ENCODE results near the gene RNF208.
"Not testable (repeated sequence)": the region's sequence is repeated elsewhere in the genome, so short reads cannot be mapped to it uniquely, and the experiment has no call there.

RNF208 gene

DNA sequence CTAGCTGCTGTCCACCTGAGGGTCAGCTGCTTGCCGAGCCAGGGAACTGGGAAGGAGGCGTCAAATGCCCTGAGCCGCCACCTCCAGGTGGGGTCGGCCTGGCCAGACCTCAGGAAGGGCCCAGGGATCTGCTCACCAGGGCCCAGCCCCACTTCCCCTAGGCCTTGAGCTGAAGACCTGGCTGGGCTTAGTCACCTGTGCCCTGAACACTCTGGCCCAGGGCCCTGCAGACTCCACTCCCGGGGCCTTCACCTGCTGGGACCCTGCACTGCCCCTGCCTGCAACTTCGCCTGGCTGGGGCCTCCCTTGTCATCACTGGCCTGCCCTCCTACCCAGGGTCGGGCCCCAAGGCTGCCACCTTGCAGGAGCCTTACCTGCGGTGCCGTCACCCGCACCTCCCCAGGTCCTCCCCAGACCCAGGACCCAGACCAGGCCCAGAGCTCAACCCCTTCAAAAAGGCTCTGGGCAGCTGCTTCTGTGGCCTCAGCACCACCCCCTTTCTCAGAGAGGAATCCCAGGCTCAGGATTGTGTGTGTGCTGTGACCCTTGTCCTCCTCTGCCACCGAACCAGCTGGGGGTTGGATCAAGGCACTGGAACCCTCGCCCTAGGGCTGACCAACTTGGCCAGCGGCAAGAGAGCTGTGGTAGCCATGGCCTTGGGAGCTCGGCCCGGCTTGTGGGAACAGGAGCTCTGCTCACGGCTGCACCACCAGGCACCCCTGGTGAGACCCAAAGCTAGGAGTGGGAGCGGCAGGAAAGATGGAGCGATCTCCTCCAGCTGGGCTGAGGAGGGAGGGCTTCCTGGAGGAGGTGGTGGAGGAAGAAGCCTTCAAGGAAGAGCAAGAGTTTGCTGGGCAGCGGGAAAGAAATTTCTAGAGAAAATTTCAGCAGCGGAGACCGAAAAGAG lies 31.9 kb upstream of the RNF208 start:
- DNase-seq (ENCODE audit: low read depth in 2 of 2), result no peak

DNA sequence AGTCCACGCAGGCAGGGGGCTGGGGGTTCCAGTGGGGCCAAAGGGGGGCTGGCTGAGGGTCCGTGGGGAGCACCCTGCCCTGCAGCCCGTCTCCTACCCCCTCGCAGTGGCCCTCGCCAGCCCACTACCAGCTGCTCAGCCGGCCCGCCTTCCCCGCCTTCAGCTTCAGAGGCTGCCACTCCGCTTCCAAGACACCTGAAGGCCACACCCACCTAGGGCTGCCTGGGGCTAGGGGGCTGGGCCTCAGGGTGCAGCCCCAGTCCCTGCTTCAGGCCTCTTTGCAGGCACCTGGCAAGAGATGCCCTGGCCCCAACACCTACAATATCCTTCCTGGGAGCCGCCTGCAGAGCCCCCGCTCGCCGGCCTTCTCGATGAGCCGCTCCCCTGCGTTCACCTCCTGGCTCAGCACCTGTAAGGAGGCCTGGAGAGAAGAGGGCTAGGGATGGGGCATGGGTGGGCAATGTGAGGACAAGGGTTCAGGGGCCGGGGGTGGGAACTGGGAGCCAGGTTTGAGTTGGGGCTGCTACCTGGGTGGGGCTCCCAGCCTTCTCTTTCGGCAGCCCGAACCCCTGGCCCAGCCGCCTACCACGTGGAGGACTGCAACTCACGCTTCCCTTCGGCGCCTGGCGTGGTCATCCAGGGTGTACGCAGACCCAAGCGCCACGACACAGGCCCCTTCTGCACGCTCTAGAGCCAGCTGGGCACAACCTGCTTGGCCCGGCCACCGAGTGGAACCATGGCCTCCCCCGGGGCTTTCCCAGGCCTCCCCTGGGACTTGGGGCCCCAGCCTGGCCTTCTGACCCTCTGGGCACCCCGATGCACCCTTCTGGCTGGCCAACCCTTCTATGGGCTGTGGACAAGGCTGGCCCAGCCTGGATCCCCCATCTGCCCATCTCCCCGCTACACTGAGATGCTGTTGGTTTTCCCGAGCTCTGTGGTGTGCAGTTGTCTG lies 30.8 kb upstream of the RNF208 start:
- no peak for DNase-seq (ENCODE audit: low read depth in 2 of 2)

DNA sequence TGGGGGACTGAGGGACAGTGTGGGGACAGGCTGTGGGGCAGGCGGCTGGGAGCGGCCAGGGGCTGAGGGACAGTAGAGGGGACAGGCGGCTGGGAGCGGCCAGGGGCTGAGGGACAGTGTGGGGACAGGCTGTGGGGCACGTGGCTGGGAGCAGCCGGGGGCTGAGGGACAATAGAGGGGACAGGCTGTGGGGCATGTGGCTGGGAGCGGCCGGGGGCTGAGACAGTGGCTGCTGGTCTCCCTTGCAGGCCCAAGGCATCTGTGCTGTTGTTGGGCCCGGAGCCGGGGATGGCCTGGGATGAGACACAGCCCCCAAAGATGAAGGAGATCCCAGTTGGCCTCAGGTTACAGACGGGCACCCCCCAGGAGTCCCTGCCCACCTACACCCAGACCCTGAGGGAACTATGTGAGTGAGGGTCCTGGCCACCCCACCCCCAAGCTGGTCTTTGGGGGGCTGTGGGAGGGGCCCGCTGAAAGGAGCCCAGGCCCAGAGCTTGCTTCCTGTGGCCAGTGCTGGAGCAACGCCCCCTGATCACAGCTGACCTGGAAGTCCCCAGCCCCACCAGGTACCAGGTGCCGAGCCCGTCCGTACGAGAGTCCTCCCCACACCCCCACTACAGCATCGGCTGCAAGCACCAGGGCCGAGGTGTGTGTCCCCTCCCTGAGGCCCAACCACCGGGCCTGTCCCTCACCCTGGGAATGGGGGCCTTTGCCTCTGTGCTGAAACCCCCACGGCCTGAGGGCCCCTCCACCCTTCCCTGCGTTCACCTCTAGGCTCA lies 29.6 kb upstream of the RNF208 start:
- no peak for DNase-seq (ENCODE audit: low read depth in 2 of 2)

DNA sequence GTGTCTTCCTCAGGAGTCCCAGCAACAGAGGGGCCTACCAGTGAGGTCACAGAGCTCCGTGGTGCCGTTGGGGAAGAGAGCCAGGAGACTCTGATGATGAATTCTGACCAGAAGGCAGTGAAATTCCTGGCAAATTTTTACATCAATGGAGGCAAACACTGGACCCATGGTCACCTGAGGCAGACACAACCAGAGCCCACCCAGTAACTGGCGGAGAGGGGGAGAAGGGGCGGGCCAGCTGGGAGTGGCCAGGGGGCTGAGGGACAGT lies 29.1 kb upstream of the RNF208 start, which contains the start of gene STPG3:
Gene STPG3, plus strand, starts transcription at position 93 of the 268 bp plus-strand sequence. Its CDS starts 1 bp downstream, at position 94.
- no peak for DNase-seq (ENCODE audit: low read depth in 2 of 2)

GRCh38 chr9:137250329-137251193 lies 28.5 kb upstream of the RNF208 start:
- DNase-seq (ENCODE audit: low read depth in 2 of 2), result no peak

DNA sequence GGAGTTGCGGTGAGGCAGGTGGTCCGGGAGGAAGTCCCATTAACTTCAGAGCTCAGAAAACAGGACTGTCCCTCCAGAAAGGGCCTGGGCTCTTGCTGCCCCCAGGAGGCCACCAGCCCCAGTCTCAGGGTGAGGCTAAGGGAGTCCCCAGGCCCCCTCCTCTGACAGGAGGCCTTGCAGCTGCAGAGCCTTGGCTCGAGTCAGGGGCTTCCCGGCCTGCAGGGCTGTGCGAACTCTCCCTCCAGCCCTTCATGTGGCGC lies 25.8 kb upstream of the RNF208 start:
- no peak for DNase-seq (ENCODE audit: low read depth in 2 of 2)

GRCh38 chr9:137247135-137247915 lies 25.3 kb upstream of the RNF208 start:
- no peak for DNase-seq (ENCODE audit: low read depth in 2 of 2)

- DNase-seq (ENCODE audit: low read depth in 2 of 2), result no peak
Measured at GRCh38 chr9:137245450-137246421, 23.7 kb upstream of the RNF208 start.

DNA sequence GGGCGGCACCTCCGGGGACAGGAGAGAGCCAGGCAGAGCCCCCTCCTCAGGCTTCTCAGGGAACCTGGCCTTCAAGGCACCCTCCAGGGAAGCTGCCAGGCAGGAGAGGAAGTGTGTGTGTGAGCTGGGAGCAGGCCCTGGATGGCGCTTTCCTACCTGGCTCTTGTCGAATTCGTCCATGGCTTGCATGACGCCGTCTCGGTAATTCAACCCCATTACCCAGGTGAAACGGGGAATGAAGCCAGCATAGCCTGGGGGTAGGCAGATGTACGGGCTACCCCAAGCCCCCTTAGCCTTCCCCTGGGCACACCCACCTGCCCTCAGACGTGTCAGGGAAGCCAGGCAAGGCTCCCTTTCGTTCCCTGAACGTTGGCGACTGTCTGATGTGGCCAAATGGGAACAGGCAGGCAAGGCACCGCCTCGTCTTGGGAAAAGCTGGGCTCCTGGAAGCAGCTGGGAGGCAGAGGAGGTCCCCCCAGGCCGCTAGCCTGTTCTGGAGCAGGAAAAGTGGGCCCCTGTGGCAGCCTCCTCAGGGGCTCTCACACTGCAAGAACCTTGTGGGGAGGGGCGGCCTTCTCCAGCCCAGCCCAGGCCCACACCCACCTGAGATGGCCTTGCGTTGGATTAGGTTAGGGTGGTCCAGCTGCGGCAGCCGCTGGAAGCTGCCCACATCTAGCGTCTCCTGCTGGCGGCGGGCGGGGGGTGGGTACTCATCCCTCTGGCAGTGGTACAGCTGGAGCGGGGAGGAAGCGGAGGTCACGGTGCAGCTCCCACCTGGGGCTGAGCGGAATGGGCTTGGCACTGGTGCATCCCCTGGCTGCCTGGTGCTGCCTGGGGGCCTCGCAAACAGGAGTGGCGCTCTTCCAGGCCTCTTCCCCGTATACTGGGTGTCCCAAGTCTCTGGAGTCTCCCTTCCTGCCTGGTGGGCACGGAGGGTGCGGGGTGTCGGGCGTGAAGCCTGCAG lies 22.7 kb upstream of the RNF208 start:
- DNase-seq (ENCODE audit: low read depth in 2 of 2), result no peak

DNA sequence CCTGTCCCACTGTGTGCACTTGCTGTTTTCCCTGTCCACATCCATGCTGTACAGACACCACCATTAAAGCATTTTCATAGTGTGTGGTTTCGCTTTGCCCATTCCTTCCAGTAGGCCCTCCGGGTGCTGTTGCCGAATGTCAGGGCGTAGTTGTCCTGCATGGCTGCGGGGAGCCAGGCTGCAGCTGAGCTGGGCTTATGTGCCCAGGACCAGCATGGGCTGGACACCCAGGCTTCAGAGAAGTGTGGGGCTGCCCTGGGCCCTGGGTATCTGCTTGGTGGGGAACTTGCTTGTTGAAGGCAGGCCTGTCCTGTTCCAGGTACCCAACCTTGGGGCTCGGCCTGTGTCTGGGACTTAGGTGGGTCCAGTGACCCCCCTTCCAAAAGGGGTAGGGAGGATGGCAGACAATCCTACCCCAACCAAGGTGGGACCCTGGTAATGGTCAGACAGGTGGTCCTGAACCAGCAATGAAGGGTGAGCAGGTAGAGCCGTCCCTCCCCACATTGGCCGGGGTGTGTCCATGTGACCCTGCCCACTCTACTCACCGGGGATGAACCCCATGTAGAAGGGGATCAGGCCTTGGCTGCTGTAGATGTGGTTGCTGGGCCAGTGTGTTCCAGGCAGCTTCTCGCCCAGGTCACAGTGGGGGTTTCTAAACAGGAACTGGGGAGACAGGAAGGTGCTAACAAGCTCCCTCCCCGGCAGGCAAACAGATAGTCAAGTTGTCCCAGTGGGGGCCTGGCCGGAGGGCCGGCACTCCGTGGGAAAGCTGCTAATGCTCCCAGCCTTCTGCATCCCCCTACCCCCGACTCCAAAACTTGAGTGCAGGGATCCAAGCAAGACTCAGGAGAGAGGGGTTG lies 21.8 kb upstream of the RNF208 start:
- DNase-seq (ENCODE audit: low read depth in 2 of 2), result no peak

GRCh38 chr9:137243266-137243625 lies 21.2 kb upstream of the RNF208 start:
- not testable (repeated sequence) for DNase-seq (ENCODE audit: low read depth in 2 of 2)

- DNase-seq (ENCODE audit: low read depth in 2 of 2), result no peak
Measured at GRCh38 chr9:137242269-137243203, 20.5 kb upstream of the RNF208 start.

DNA sequence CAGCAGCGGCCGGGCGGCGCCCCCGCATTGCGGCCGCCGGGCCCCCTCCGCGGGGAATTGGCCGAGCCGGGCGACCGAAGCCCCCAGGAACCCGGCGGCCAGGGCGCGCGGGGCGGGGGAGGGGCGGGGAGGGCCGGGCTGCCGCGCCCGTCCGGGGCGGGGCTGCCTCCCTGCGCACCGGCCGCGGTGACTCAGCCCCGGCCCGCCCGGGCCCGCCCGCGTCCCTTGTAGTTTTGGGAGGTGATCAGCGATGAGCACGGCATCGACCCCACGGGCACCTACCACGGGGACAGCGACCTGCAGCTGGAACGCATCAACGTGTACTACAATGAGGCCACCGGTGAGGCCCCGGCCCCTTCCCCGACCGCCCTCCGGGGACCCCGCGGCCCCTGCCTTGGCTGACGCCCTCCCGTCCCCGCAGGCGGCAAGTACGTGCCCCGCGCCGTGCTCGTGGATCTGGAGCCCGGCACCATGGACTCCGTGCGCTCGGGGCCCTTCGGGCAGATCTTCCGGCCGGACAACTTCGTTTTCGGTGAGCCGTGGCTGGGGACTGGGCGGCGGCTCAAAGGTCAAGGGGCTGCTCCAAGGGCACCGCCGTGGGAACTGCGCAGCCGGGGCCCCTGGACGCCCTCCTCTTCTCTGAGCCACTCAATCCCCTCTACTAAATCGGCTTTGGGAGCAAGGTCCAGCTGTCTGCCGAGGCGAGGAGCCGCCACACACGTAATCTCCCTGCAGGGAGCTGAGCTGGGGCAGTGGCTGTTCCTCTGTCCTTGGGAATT lies 19.6 kb upstream of the RNF208 start:
- peak; percentile 44 to 76 for DNase-seq (ENCODE audit: low read depth in 2 of 2)

GRCh38 chr9:137240841-137241489 lies 18.9 kb upstream of the RNF208 start, which contains the start of gene TUBB4B:
Gene TUBB4B, plus strand, starts transcription at chr9:137241287. Its CDS starts 74 bp downstream, at chr9:137241361.
- peak; percentile 96 to 99 for DNase-seq (ENCODE audit: low read depth in 2 of 2)
